ENCODE results near the gene SPRED2.

SPRED2 gene

GRCh38 chr2:65416945-65417344, 15.5 kb downstream of the SPRED2 start:
- no peak for DNase-seq (ENCODE audit: low read depth in 2 of 3, low spot score in 2 of 3)

GRCh38 chr2:65416321-65416720, 16.1 kb downstream of the SPRED2 start:
- DNase-seq (ENCODE audit: low read depth in 2 of 3, low spot score in 2 of 3) = no peak

GRCh38 chr2:65415091-65415490, 17.3 kb downstream of the SPRED2 start:
- DNase-seq (ENCODE audit: low read depth in 2 of 3, low spot score in 2 of 3) = no peak

- no peak for DNase-seq (ENCODE audit: low read depth in 2 of 3, low spot score in 2 of 3)
These were observed 18.8 kb downstream of the SPRED2 start for GRCh38 chr2:65413610-65414009.

- DNase-seq (ENCODE audit: low read depth in 2 of 3, low spot score in 2 of 3) = no peak
These were observed 19.3 kb downstream of the SPRED2 start for GRCh38 chr2:65413106-65413505.

GRCh38 chr2:65411056-65411795, 21.2 kb downstream of the SPRED2 start:
- DNase-seq (ENCODE audit: low read depth in 2 of 3, low spot score in 2 of 3) = no peak

GRCh38 chr2:65409045-65409444, 23.4 kb downstream of the SPRED2 start:
- DNase-seq (ENCODE audit: low read depth in 2 of 3, low spot score in 2 of 3) = no peak

GRCh38 chr2:65407240-65407639, 25.2 kb downstream of the SPRED2 start:
- DNase-seq (ENCODE audit: low read depth in 2 of 3, low spot score in 2 of 3) = no peak

- no peak for DNase-seq (ENCODE audit: low read depth in 2 of 3, low spot score in 2 of 3)
These were observed 27.3 kb downstream of the SPRED2 start for GRCh38 chr2:65404988-65405697.

- DNase-seq (ENCODE audit: low read depth in 2 of 3, low spot score in 2 of 3) = no peak
These were observed 28.9 kb downstream of the SPRED2 start for GRCh38 chr2:65403529-65403915.

- no peak for DNase-seq (ENCODE audit: low read depth in 2 of 3, low spot score in 2 of 3)
These were observed 29.4 kb downstream of the SPRED2 start for GRCh38 chr2:65402780-65403528.

GRCh38 chr2:65402323-65402722, 30.1 kb downstream of the SPRED2 start:
- no peak for DNase-seq (ENCODE audit: low read depth in 2 of 3, low spot score in 2 of 3)

GRCh38 chr2:65397122-65397521, 35.3 kb downstream of the SPRED2 start:
- peak in 1 of 3 experiments; percentile 29 for DNase-seq (ENCODE audit: low read depth in 2 of 3, low spot score in 2 of 3)

GRCh38 chr2:65396348-65397026, 35.9 kb downstream of the SPRED2 start:
- no peak for DNase-seq (ENCODE audit: low read depth in 2 of 3, low spot score in 2 of 3)

- DNase-seq (ENCODE audit: low read depth in 2 of 3, low spot score in 2 of 3) = no peak
These were observed 36.6 kb downstream of the SPRED2 start for GRCh38 chr2:65395621-65396347.

- no peak for DNase-seq (ENCODE audit: low read depth in 2 of 3, low spot score in 2 of 3)
These were observed 38.5 kb downstream of the SPRED2 start for GRCh38 chr2:65393743-65394422.

GRCh38 chr2:65393046-65393445, 39.4 kb downstream of the SPRED2 start:
- DNase-seq (ENCODE audit: low read depth in 2 of 3, low spot score in 2 of 3) = no peak

- no peak for DNase-seq (ENCODE audit: low read depth in 2 of 3, low spot score in 2 of 3)
These were observed 39.8 kb downstream of the SPRED2 start for GRCh38 chr2:65392609-65393008.

GRCh38 chr2:65390134-65390533, 42.3 kb downstream of the SPRED2 start:
- no peak for DNase-seq (ENCODE audit: low read depth in 2 of 3, low spot score in 2 of 3)

GRCh38 chr2:65389476-65389875, 42.9 kb downstream of the SPRED2 start:
- DNase-seq (ENCODE audit: low read depth in 2 of 3, low spot score in 2 of 3) = no peak
